OCI-LY7 (cell line): ENCODE measurements around the gene PRKAG2. TPM values are rescaled to one million over a fixed set of nuclear protein-coding genes. Genes with fewer than 3 reads are reported as not detected.

Source experiments
- BruUV-seq: library from RNA; stranded (reverse); fragments of 400-500 nt; replicated peaks from 2 replicates; lab custom pipeline; 2021; lab: Mats Ljungman, UMichigan
- CTCF ChIA-PET: fragments of 300-600 bp; sonication (Branson Sonifier 250); formaldehyde crosslinking; loops from one replicate; lab custom pipeline; 2022; ENCODE audit warnings: antibody characterized with exemption; ENCODE audit not compliant: unreplicated experiment; lab: Charles Lee
- POLR2A ChIA-PET: fragments of 300-600 bp; sonication (Branson Sonifier 250); formaldehyde crosslinking; loops from one replicate; lab custom pipeline; 2022; ENCODE audit warnings: antibody characterized with exemption; lab: Charles Lee
- DNase-seq: peaks from one replicate; pipeline ENCODE4 v3.0.0-alpha.2; 2015; ENCODE audit warnings: low spot score
- H2AFZ ChIP-seq: fragments of 200-600 bp; sonication (generic), shearing (Covaris generic); 2 replicates; pipeline ENCODE4 v1.6.1; 2014; ENCODE audit warnings: mild to moderate bottlenecking, antibody characterized with exemption, low read length, moderate library complexity
- H3K27ac ChIP-seq: fragments of 200-600 bp; sonication (generic); 2 replicates; pipeline ENCODE4 v1.5.1; 2014; ENCODE audit warnings: mixed run types, low read depth, mild to moderate bottlenecking, moderate library complexity, low read length, inconsistent platforms; ENCODE audit not compliant: poor library complexity, severe bottlenecking
- H3K36me3 ChIP-seq: fragments of 200-600 bp; sonication (generic); 2 replicates; pipeline ENCODE4 v1.6.1; 2014; ENCODE audit warnings: mild to moderate bottlenecking, antibody characterized with exemption, low read length, moderate library complexity, mixed read lengths; ENCODE audit not compliant: insufficient read depth
- H3K4me1 ChIP-seq: fragments of 200-600 bp; sonication (generic); 2 replicates; pipeline ENCODE4 v1.5.1; 2014; ENCODE audit warnings: mild to moderate bottlenecking, low read length; ENCODE audit not compliant: insufficient read depth, poor library complexity, severe bottlenecking
- H3K4me2 ChIP-seq: fragments of 200-600 bp; sonication (generic); 2 replicates; pipeline ENCODE4 v1.6.1; 2014; ENCODE audit warnings: mild to moderate bottlenecking, low read length
- H3K4me3 ChIP-seq: fragments of 200-600 bp; sonication (generic); 2 replicates; pipeline ENCODE4 v1.5.1; 2014; ENCODE audit warnings: mild to moderate bottlenecking, low read depth, low read length; ENCODE audit not compliant: poor library complexity, severe bottlenecking
- H3K79me2 ChIP-seq: fragments of 200-600 bp; sonication (generic); 2 replicates; pipeline ENCODE4 v1.6.1; 2016; ENCODE audit warnings: low read depth, mild to moderate bottlenecking, low read length, moderate library complexity, mixed read lengths; ENCODE audit not compliant: insufficient read depth
- H3K9me2 ChIP-seq: fragments of 200-600 bp; sonication (generic); 2 replicates; pipeline ENCODE4 v1.6.1; 2016; ENCODE audit warnings: mild to moderate bottlenecking, low read length, mixed read lengths; ENCODE audit not compliant: insufficient read depth
- H3K9me3 ChIP-seq: fragments of 200-600 bp; sonication (generic); 2 replicates; pipeline ENCODE4 v1.6.1; 2014; ENCODE audit warnings: mild to moderate bottlenecking, mixed run types, low read length, mixed read lengths
- H4K20me1 ChIP-seq: fragments of 200-600 bp; sonication (generic); 2 replicates; pipeline ENCODE4 v1.6.1; 2014; ENCODE audit warnings: mild to moderate bottlenecking, antibody characterized with exemption, low read length, moderate library complexity, mixed read lengths; ENCODE audit not compliant: insufficient read depth
- EZH2phosphoT487 ChIP-seq: fragments of 200-600 bp; sonication (generic); IDR thresholded peaks from 2 replicates; pipeline ENCODE4 v1.6.1; 2018; ENCODE audit warnings: low read depth, borderline replicate concordance, mild to moderate bottlenecking, mixed run types, antibody characterized with exemption, low read length, moderate library complexity, mixed read lengths
- intact Hi-C: fragments of 100-400 bp; cut with micrococcal nuclease; formaldehyde crosslinking; loops from one replicate; pipeline ENCODE4 v1.10.0; 2022; ENCODE audit not compliant: unreplicated experiment
- total RNA-seq, 2 experiments: library from RNA; depleted of rRNA in 1 of 2; stranded (reverse); fragments of >200 nt in 1 of 2; shearing (Covaris generic) in 1 of 2; gene quantifications; 2 replicates each; pipeline ENCODE4 v1.2.3, GENCODE V29; 2014 to 2022
- TF ChIP-seq, protein P1 (sequence below): fragments of 200-600 bp; sonication (generic); conservative IDR thresholded peaks from 2 replicates; pipeline ENCODE4 v1.5.1; 2014; ENCODE audit warnings: mild to moderate bottlenecking, antibody characterized with exemption, low read length, moderate library complexity, mixed read lengths

Gene PRKAG2
- total RNA-seq, 2 experiments from 2014 or later, result 1.2 to 5.1 TPM

DNA sequence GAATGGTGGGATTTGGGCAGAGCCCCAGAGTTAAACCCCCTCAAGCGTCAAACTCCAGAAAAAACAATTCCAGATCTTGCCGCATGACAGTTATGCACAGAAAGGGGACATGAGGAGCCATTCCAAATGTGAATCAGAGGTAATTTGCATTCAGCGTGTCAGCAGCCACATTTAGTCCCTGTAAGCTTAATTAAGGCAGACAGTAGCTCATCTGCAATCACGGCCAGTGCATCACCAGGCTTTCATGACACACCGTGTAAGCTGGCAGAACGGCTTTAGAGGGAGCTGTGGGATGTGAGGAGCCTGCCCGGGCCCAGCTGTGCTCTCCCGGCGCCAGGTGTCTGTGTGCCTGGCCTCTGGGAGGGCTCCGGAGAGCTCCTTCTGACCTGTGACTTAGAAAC, 18.7 kb upstream of the PRKAG2 start:
- H3K4me2 ChIP-seq, result no peak overlapping the region
- no peak overlapping the region for H2AFZ ChIP-seq
- intact Hi-C loops, result no loop called here
- no peak for TF ChIP-seq EZH2phosphoT487
- TF ChIP-seq, protein P1, sequence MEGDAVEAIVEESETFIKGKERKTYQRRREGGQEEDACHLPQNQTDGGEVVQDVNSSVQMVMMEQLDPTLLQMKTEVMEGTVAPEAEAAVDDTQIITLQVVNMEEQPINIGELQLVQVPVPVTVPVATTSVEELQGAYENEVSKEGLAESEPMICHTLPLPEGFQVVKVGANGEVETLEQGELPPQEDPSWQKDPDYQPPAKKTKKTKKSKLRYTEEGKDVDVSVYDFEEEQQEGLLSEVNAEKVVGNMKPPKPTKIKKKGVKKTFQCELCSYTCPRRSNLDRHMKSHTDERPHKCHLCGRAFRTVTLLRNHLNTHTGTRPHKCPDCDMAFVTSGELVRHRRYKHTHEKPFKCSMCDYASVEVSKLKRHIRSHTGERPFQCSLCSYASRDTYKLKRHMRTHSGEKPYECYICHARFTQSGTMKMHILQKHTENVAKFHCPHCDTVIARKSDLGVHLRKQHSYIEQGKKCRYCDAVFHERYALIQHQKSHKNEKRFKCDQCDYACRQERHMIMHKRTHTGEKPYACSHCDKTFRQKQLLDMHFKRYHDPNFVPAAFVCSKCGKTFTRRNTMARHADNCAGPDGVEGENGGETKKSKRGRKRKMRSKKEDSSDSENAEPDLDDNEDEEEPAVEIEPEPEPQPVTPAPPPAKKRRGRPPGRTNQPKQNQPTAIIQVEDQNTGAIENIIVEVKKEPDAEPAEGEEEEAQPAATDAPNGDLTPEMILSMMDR, result no peak
- ChIA-PET POLR2A (no interaction called here), CTCF (no interaction called here)
- BruUV-seq, result no TSS peak
- no peak for DNase-seq
- H3K4me1 ChIP-seq, result no peaks in the 10 kb centered on the region
- H3K27ac ChIP-seq, result no peak overlapping the region
- no peaks in the 10 kb centered on the region for H3K79me2 ChIP-seq
- no peaks in the 10 kb centered on the region for H3K9me2 ChIP-seq
- H3K4me3 ChIP-seq, result no peak overlapping the region
- H4K20me1 ChIP-seq, result no peaks in the 10 kb centered on the region
- H3K36me3 ChIP-seq, result no peaks in the 10 kb centered on the region
- H3K9me3 ChIP-seq, result no peaks in the 10 kb centered on the region

DNA sequence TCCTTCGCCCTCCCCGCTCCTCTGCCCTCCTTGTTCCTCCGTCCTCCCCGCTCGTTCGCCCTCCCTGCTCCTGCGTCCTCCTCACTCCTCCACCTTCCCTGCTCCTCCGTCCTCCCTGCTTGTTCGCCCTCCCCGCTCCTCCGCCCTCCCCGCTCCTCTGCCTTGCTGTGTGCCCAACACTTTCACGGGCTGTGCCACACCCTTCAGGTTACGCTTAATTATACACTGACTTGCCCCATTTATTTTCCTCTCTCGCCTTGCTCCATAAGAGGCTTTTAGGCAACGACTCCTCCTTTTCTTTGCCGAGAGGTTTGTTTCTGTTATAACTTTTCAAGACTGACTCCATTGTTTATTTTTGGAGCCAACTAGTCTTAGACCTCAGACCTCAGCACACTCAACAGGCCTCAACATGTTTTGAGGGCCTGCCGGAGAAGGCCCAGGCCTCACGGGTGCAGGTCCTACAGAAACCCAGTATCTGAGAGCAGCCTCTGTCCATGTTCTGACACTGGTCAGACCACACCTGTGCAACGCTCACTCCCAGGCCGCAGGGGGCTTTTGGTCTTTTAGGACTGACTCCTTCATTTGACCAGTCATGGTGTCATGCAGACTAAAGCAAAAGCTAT, 18.2 kb upstream of the PRKAG2 start:
- TF ChIP-seq, protein P1, result no peak
- no peak for TF ChIP-seq EZH2phosphoT487
- no peaks in the 10 kb centered on the region for H3K4me1 ChIP-seq
- POLR2A ChIA-PET, result no interaction called here
- H3K9me3 ChIP-seq, result no peaks in the 10 kb centered on the region
- H4K20me1 ChIP-seq, result no peaks in the 10 kb centered on the region
- H2AFZ ChIP-seq, result no peak overlapping the region
- no peaks in the 10 kb centered on the region for H3K36me3 ChIP-seq
- no peak for DNase-seq
- BruUV-seq, result no TSS peak
- no peak overlapping the region for H3K27ac ChIP-seq
- H3K79me2 ChIP-seq, result no peaks in the 10 kb centered on the region
- H3K4me2 ChIP-seq, result no peak overlapping the region
- CTCF ChIA-PET, result no interaction called here
- no peaks in the 10 kb centered on the region for H3K9me2 ChIP-seq
- no peak overlapping the region for H3K4me3 ChIP-seq
- intact Hi-C loops, result no loop called here
